OCI-LY1 (cell line): Measurements from ENCODE around the gene NFX1.

Experiments used
- H2AFZ ChIP-seq: fragments of 200-600 bp; sonication (generic), shearing (Covaris generic); 2 replicates; pipeline ENCODE4 v1.6.0; 2014; ENCODE audit warnings: antibody characterized with exemption, mild to moderate bottlenecking, low read length
- H3F3A ChIP-seq: fragments of 200-600 bp; sonication (generic), shearing (Covaris generic); 2 replicates; pipeline ENCODE4 v1.6.0; 2014; ENCODE audit warnings: mild to moderate bottlenecking, antibody characterized with exemption, low read length, moderate library complexity; ENCODE audit not compliant: insufficient read depth
- H3K27ac ChIP-seq: fragments of 200-600 bp; sonication (generic); 2 replicates; pipeline ENCODE4 v1.5.1; 2014; ENCODE audit warnings: low read length, mixed run types, mild to moderate bottlenecking, low read depth; ENCODE audit not compliant: poor library complexity, severe bottlenecking
- H3K27me3 ChIP-seq: fragments of 200-600 bp; sonication (generic); 2 replicates; pipeline ENCODE4 v1.6.0; 2014; ENCODE audit warnings: antibody characterized with exemption, mild to moderate bottlenecking, low read length, moderate library complexity; ENCODE audit not compliant: insufficient read depth
- H3K36me3 ChIP-seq: fragments of 200-600 bp; sonication (generic); 2 replicates; pipeline ENCODE4 v1.6.1; 2014; ENCODE audit warnings: mild to moderate bottlenecking, antibody characterized with exemption, low read length, moderate library complexity, mixed read lengths; ENCODE audit not compliant: insufficient read depth
- H3K4me1 ChIP-seq: fragments of 200-600 bp; sonication (generic); 2 replicates; pipeline ENCODE4 v1.5.1; 2014; ENCODE audit warnings: mild to moderate bottlenecking, low read length, moderate library complexity; ENCODE audit not compliant: insufficient read depth, severe bottlenecking
- H3K4me2 ChIP-seq: fragments of 200-600 bp; sonication (generic), shearing (Covaris generic); 2 replicates; pipeline ENCODE4 v1.6.1; 2014; ENCODE audit warnings: low read length
- H3K4me3 ChIP-seq: fragments of 200-600 bp; sonication (generic); 2 replicates; pipeline ENCODE4 v1.5.1; 2014; ENCODE audit warnings: low read length, low read depth, mild to moderate bottlenecking, mixed read lengths; ENCODE audit not compliant: poor library complexity, severe bottlenecking
- H3K79me2 ChIP-seq: fragments of 200-600 bp; shearing (Covaris generic); 2 replicates; pipeline ENCODE4 v1.6.1; 2016; ENCODE audit warnings: mixed run types, low read length, mixed read lengths; ENCODE audit not compliant: insufficient read depth
- H3K9ac ChIP-seq: fragments of 200-600 bp; sonication (generic), shearing (Covaris generic); 2 replicates; pipeline ENCODE4 v1.6.1; 2014; ENCODE audit warnings: mild to moderate bottlenecking, low read length, mixed read lengths
- H3K9me2 ChIP-seq: fragments of 200-600 bp; sonication (generic), shearing (Covaris generic); 2 replicates; pipeline ENCODE4 v1.6.1; 2014; ENCODE audit warnings: low read depth, mild to moderate bottlenecking, low read length, mixed read lengths
- H3K9me3 ChIP-seq: fragments of 200-600 bp; shearing (Covaris generic); 2 replicates; pipeline ENCODE4 v1.6.1; 2014; ENCODE audit warnings: low read length, mixed read lengths
- H4K20me1 ChIP-seq: fragments of 200-600 bp; sonication (generic), shearing (Covaris generic); 2 replicates; pipeline ENCODE4 v1.6.0; 2016; ENCODE audit warnings: mild to moderate bottlenecking, low read length; ENCODE audit not compliant: insufficient read depth
- CTCF ChIP-seq: fragments of 200-600 bp; sonication (generic), shearing (Covaris generic); IDR thresholded peaks from 2 replicates; pipeline ENCODE4 v1.5.1; 2017; ENCODE audit warnings: mild to moderate bottlenecking, antibody characterized with exemption, low read length, moderate library complexity, mixed read lengths
- EZH2 ChIP-seq: fragments of 200-600 bp; sonication (generic), shearing (Covaris generic); IDR thresholded peaks from 2 replicates; pipeline ENCODE4 v1.8.0; 2017; ENCODE audit warnings: borderline replicate concordance, mixed run types, mild to moderate bottlenecking, antibody characterized with exemption, low read length, moderate library complexity, mixed read lengths

Gene NFX1

GRCh38 chr9:33287087-33287490 is 3.2 kb upstream of the NFX1 start:
- Histone ChIP-seq H3K9me3 (no peaks in the 10 kb centered on the region), H3K4me3 (no peak overlapping the region), H3K9ac (no peak overlapping the region), H4K20me1 (no peaks in the 10 kb centered on the region), H3K4me2 (no peak overlapping the region), H3K27ac (peak overlapping the region; percentile 7), H3K36me3 (peaks cover 10% of the 10 kb centered on the region; the same call in 1 of the 2 replicates), H2AFZ (no peak overlapping the region), H3K27me3 (no peaks in the 10 kb centered on the region), H3K79me2 (peaks cover 16% of the 10 kb centered on the region), H3K4me1 (peaks cover 20% of the 10 kb centered on the region), H3K9me2 (no peaks in the 10 kb centered on the region), H3F3A (no peaks in the 10 kb centered on the region)
- peak; percentile 83 for TF ChIP-seq CTCF
- TF ChIP-seq EZH2 = no peak

GRCh38 chr9:33288235-33288634 is 2.1 kb upstream of the NFX1 start:
- Histone ChIP-seq H4K20me1 (no peaks in the 10 kb centered on the region), H3F3A (no peaks in the 10 kb centered on the region), H3K9me2 (no peaks in the 10 kb centered on the region), H3K79me2 (peaks cover 28% of the 10 kb centered on the region), H3K27ac (no peak overlapping the region), H3K4me3 (no peak overlapping the region), H3K4me1 (peaks cover 32% of the 10 kb centered on the region), H3K4me2 (no peak overlapping the region), H3K9ac (no peak overlapping the region), H3K27me3 (no peaks in the 10 kb centered on the region), H3K9me3 (no peaks in the 10 kb centered on the region), H3K36me3 (peaks cover 16% of the 10 kb centered on the region; the same call in 1 of the 2 replicates), H2AFZ (no peak overlapping the region)
- no peak for TF ChIP-seq EZH2

DNA sequence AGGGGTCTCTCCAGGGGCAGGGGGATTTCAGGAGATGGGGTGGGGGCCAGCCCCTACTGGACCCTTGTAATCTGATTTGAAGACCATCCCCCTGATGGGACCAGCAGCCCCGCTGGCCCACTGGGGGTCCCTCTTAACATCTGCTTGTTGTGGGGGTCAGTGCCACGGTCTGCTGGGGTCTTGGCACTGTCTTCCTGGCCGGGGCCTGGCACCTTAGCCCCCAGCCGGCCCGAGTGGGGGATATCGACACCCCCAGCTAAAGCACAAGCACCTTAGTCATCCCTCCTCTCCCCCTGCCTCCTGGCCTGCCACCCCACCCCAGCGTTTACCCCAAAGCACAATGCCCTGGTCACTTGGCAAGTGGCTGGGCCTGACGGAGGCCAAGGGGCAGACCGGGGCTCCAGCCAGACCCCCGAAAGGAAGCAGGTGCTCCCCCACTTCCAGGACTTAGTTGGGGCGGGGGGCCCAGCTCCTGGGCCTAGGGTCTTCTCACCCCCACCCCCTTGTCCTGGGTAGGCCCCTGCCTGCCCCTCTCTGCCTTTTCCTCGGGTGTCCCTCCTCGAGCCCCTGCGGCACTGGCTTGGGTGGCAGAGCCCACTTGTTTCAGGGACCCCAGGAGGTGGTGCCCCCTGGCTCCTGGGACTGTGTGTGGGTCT is 1.4 kb upstream of the NFX1 start:
- peak overlapping the region; percentile 87; the same call in 1 of the 2 replicates for H3K9ac ChIP-seq
- H3K4me1 ChIP-seq = peaks cover 39% of the 10 kb centered on the region
- H3K4me2 ChIP-seq = peak overlapping the region; percentile 62
- H4K20me1 ChIP-seq = no peaks in the 10 kb centered on the region
- H3K4me3 ChIP-seq = peak overlapping the region; percentile 87
- H3F3A ChIP-seq = no peaks in the 10 kb centered on the region
- H3K9me2 ChIP-seq = no peaks in the 10 kb centered on the region
- peak overlapping the region; percentile 93 for H3K27ac ChIP-seq
- H3K27me3 ChIP-seq = no peaks in the 10 kb centered on the region
- peaks cover 35% of the 10 kb centered on the region for H3K79me2 ChIP-seq
- H3K36me3 ChIP-seq = peaks cover 23% of the 10 kb centered on the region; the same call in 1 of the 2 replicates
- H3K9me3 ChIP-seq = no peaks in the 10 kb centered on the region
- no peak overlapping the region for H2AFZ ChIP-seq
- no peak for TF ChIP-seq CTCF
- TF ChIP-seq EZH2 = no peak

DNA sequence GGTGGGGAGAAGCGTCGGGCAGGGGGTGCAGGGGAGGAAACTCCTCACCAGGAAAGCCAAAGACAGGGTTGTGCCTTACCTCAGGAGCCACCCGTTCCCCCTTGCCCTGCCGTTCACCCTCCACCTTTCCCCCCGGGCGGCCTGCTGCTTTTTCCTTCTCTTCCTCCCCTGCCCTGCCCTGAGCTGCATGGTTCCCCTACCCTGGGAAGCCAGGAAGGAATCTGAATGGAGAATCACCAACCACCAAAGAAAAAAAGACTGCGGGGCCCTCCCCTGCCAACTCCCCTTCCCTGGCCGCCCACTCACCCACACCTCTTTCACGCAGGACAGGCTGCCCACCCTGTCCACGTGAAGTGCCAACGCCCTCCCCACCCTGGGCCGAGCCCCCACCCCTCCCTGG is 820 bp upstream of the NFX1 start:
- H2AFZ ChIP-seq = no peak overlapping the region
- TF ChIP-seq CTCF (no peak), EZH2 (no peak)
- peak overlapping the region; percentile 62 for H3K4me2 ChIP-seq
- H3K4me3 ChIP-seq = peak overlapping the region; percentile 87
- H3K79me2 ChIP-seq = peaks cover 40% of the 10 kb centered on the region
- peaks cover 44% of the 10 kb centered on the region for H3K4me1 ChIP-seq
- H3K9me2 ChIP-seq = no peaks in the 10 kb centered on the region
- peak overlapping the region; percentile 93 for H3K27ac ChIP-seq
- H3K9me3 ChIP-seq = no peaks in the 10 kb centered on the region
- no peaks in the 10 kb centered on the region for H3K27me3 ChIP-seq
- H4K20me1 ChIP-seq = no peaks in the 10 kb centered on the region
- peak overlapping the region; percentile 87 for H3K9ac ChIP-seq
- H3F3A ChIP-seq = no peaks in the 10 kb centered on the region
- peaks cover 28% of the 10 kb centered on the region for H3K36me3 ChIP-seq
